ENCODE data around the gene ZNF417.

Gene ZNF417

GRCh38 chr19:57867868-57868492, 48.4 kb downstream of the ZNF417 start:
- no peak overlapping the region for H3K9ac ChIP-seq (ENCODE audit: low read length in 5 of 5)
- H3K4me3 ChIP-seq (ENCODE audit: low read depth in 1 of 5, low read length in 5 of 5), result peak overlapping the region in 4 of 5 donors; percentile 2 to 29 (median 10)
- H3K4me1 ChIP-seq (ENCODE audit: control insufficient read depth in 5 of 5, insufficient read depth in 5 of 5, low read length in 5 of 5), result peaks cover 0 to 5% (median 0%) of the 10 kb centered on the region in 5 donors
- no peaks in the 10 kb centered on the region for H3K27me3 ChIP-seq (ENCODE audit: control insufficient read depth in 5 of 5, insufficient read depth in 4 of 5, low read length in 5 of 5)
- H3K36me3 ChIP-seq (ENCODE audit: control insufficient read depth in 5 of 5, insufficient read depth in 5 of 5, low read length in 5 of 5), result peaks cover 12 to 50% (median 45%) of the 10 kb centered on the region in 5 donors
- no peak overlapping the region for H3K27ac ChIP-seq (ENCODE audit: low read depth, low read length)
- peaks cover 35 to 54% (median 44%) of the 10 kb centered on the region in 5 donors for H3K9me3 ChIP-seq (ENCODE audit: control insufficient read depth in 5 of 5, low read length in 5 of 5)

Data from subcutaneous abdominal adipose tissue (tissue), 5 donors.